CD14-positive monocyte (primary cell): ENCODE results near the gene CHRNB2. TPM values are rescaled to one million over a fixed set of nuclear protein-coding genes. Genes with fewer than 3 reads are reported as not detected.
A peak's percentile ranks its signal among the peaks of the same experiment; 100 is the strongest.

Experiments used
- DNase-seq, 3 donors: peaks; one replicate each; pipeline ENCODE4 v3.0.0-alpha.2; 2011 to 2022
- H2AFZ ChIP-seq: 2 replicates; pipeline ENCODE4 v1.6.0; 2012; ENCODE audit warnings: mild to moderate bottlenecking, low read depth, low read length, inconsistent platforms; ENCODE audit not compliant: insufficient read depth, poor library complexity, severe bottlenecking
- H3K27ac ChIP-seq, 2 donors: 1 replicate in 1 of 2; 2 replicates in 1 of 2; pipeline ENCODE4 v1.5.1; 2012 to 2013; ENCODE audit warnings: low read length in 2 of 2, control low read depth in 1 of 2, inconsistent platforms in 1 of 2, low read depth in 1 of 2, mild to moderate bottlenecking in 1 of 2
- H3K27me3 ChIP-seq, 2 donors: one replicate each; pipeline versions ENCODE4 v1.6.0 to v1.6.1; 2011 to 2013; ENCODE audit warnings: low read length in 2 of 2; ENCODE audit not compliant: control insufficient read depth in 2 of 2, insufficient read depth in 2 of 2
- H3K36me3 ChIP-seq, 2 donors: replicated peaks in 1 of 2; 1 replicate in 1 of 2; 2 replicates in 1 of 2; pipeline versions ENCODE4 v1.5.1 to v1.6.1; 2012 to 2013; ENCODE audit warnings: low read length in 2 of 2, control low read depth in 1 of 2, inconsistent platforms in 1 of 2, mild to moderate bottlenecking in 1 of 2; ENCODE audit not compliant: insufficient read depth in 2 of 2, control insufficient read depth in 1 of 2
- H3K4me1 ChIP-seq, 2 donors: 1 replicate in 1 of 2; 2 replicates in 1 of 2; pipeline versions ENCODE4 v1.5.1 to v1.6.1; 2012 to 2013; ENCODE audit warnings: low read length in 2 of 2, control low read depth in 1 of 2, inconsistent platforms in 1 of 2, mild to moderate bottlenecking in 1 of 2, moderate library complexity in 1 of 2; ENCODE audit not compliant: insufficient read depth in 2 of 2, control insufficient read depth in 1 of 2
- H3K4me2 ChIP-seq: replicated peaks from 2 replicates; pipeline ENCODE3; 2012; ENCODE audit warnings: low read length, moderate library complexity, mild to moderate bottlenecking; ENCODE audit not compliant: poor library complexity, severe bottlenecking; ENCODE audit errors: extremely low read depth
- H3K4me3 ChIP-seq, 3 experiments: fragments of 200-600 bp in 1 of 3; sonication (generic) in 1 of 3; replicated peaks in 1 of 3; 1 replicate in 2 of 3; 2 replicates in 1 of 3; pipeline ENCODE4 v1.5.1; 2011 to 2013; ENCODE audit warnings: low read length in 3 of 3, mild to moderate bottlenecking in 3 of 3, control low read depth in 2 of 3, low read depth in 2 of 3, inconsistent platforms in 1 of 3, moderate library complexity in 1 of 3
- H3K79me2 ChIP-seq: 2 replicates; pipeline ENCODE4 v1.6.0; 2012; ENCODE audit warnings: mild to moderate bottlenecking, control low read depth, inconsistent platforms, low read length, moderate library complexity; ENCODE audit not compliant: insufficient read depth
- H3K9ac ChIP-seq: 2 replicates; pipeline ENCODE4 v1.6.0; 2017; ENCODE audit warnings: low read length, mild to moderate bottlenecking; ENCODE audit not compliant: insufficient read depth, poor library complexity, severe bottlenecking
- H3K9me3 ChIP-seq, 2 donors: replicated peaks in 1 of 2; 1 replicate in 1 of 2; 2 replicates in 1 of 2; pipeline versions ENCODE4 v1.5.1 to v1.6.1; 2012 to 2013; ENCODE audit warnings: low read length in 2 of 2, control low read depth in 1 of 2; ENCODE audit not compliant: control insufficient read depth in 1 of 2, insufficient read depth in 1 of 2
- H4K20me1 ChIP-seq: 2 replicates; pipeline ENCODE4 v1.6.0; 2012; ENCODE audit warnings: mild to moderate bottlenecking, low read length, control low read depth, moderate library complexity; ENCODE audit not compliant: insufficient read depth
- H3K27ac Mint-ChIP-seq, 7 donors: one replicate each; pipeline ENCODE4 v1.8.0; 2020; ENCODE audit warnings: mild to moderate bottlenecking in 7 of 7, mixed read lengths in 7 of 7, moderate library complexity in 6 of 7, inconsistent platforms in 2 of 7
- H3K27me3 Mint-ChIP-seq, 3 donors: one replicate each; pipeline ENCODE4 v1.8.0; 2021 to 2022; ENCODE audit warnings: low read depth in 3 of 3, mild to moderate bottlenecking in 3 of 3, mixed read lengths in 3 of 3, moderate library complexity in 3 of 3, inconsistent platforms in 1 of 3
- H3K36me3 Mint-ChIP-seq, 2 donors: one replicate each; pipeline ENCODE4 v1.8.0; 2020; ENCODE audit warnings: mixed read lengths in 2 of 2, inconsistent platforms in 1 of 2, mild to moderate bottlenecking in 1 of 2
- H3K4me1 Mint-ChIP-seq: one replicate; pipeline ENCODE4 v1.8.0; 2020; ENCODE audit warnings: mild to moderate bottlenecking, mixed read lengths
- H3K4me3 Mint-ChIP-seq, 2 donors: one replicate each; pipeline ENCODE4 v1.8.0; 2020; ENCODE audit warnings: mild to moderate bottlenecking in 2 of 2, mixed read lengths in 2 of 2, moderate library complexity in 1 of 2
- H3K9me3 Mint-ChIP-seq, 7 donors: one replicate each; pipeline ENCODE4 v1.8.0; 2020 to 2022; ENCODE audit warnings: mixed read lengths in 7 of 7, mild to moderate bottlenecking in 6 of 7, moderate library complexity in 6 of 7, inconsistent platforms in 2 of 7
- CTCF ChIP-seq: fragments of 200-600 bp; IDR thresholded peaks from one replicate; pipeline ENCODE4 v1.8.0; 2022; ENCODE audit warnings: antibody characterized with exemption, mild to moderate bottlenecking
- WGBS: methylation state at CpG from one replicate; pipeline ENCODE4 v1.1.5; 2013; ENCODE audit warnings: missing lambda C conversion rate; ENCODE audit not compliant: insufficient coverage; 5-methylcytosine and 5-hydroxymethylcytosine counted together
- intact Hi-C, 2 donors: fragments of 100-400 bp; cut with micrococcal nuclease; formaldehyde crosslinking; loops; one replicate each; pipeline versions ENCODE4 v1.15.0 to v1.15.1; 2023
- polyA plus RNA-seq, 3 donors: library from polyadenylated mRNA; depleted of rRNA in 1 of 3; unstranded in 2 of 3; stranded (reverse) in 1 of 3; fragments of 300-500 nt in 2 of 3; fragments of >200 nt in 1 of 3; fragmentation: Illumina TruSeq in 2 of 3; gene quantifications; 1 replicate in 2 of 3; 2 replicates in 1 of 3; pipeline ENCODE4 v1.2.3, GENCODE V29; 2012 to 2021

CHRNB2 gene
- polyA plus RNA-seq, 3 donors, result 0.05 TPM; not detected in 2

- 22% methylated on average over 3 of the region's 7 CpGs for WGBS
- no peak for DNase-seq
- H3K4me1 ChIP-seq, result peaks cover 26 to 27% of the 10 kb centered on the region in 2 donors
- TF ChIP-seq CTCF, result no peak
- no peaks in the 10 kb centered on the region for H3K27me3 ChIP-seq
- peak overlapping the region; percentile 83 to 93 for H3K4me3 Mint-ChIP-seq
- H3K4me1 Mint-ChIP-seq, result peaks cover 29% of the 10 kb centered on the region
- H3K9me3 Mint-ChIP-seq, result no peaks in the 10 kb centered on the region
- peaks cover 36 to 41% of the 10 kb centered on the region in 2 donors for H3K36me3 ChIP-seq
- H3K9ac ChIP-seq, result peak overlapping the region; percentile 95
- H3K4me2 ChIP-seq, result peak overlapping the region; percentile 100
- peaks cover 0 to 2% (median 0%) of the 10 kb centered on the region in 3 donors for H3K27me3 Mint-ChIP-seq
- peak overlapping the region in 1 of 2 donors; percentile 89 for H3K27ac ChIP-seq
- H3K9me3 ChIP-seq, result no peaks in the 10 kb centered on the region
- peaks cover 51% of the 10 kb centered on the region for H4K20me1 ChIP-seq
- intact Hi-C loops, result loop anchor here (5.0 to 10.0 kb wide), 7 partner anchors 50 to 585 kb away; partner anchors contain the start of genes ADAR (in 1 of the 2), DPM3 (in 1 of the 2), KCNN3 (in 1 of the 2) and PMVK (in 1 of the 2)
- H3K79me2 ChIP-seq, result peaks cover 35% of the 10 kb centered on the region
- peak overlapping the region; percentile 83 for H2AFZ ChIP-seq
- peaks cover 37 to 42% of the 10 kb centered on the region in 2 donors for H3K36me3 Mint-ChIP-seq
- H3K4me3 ChIP-seq, result peak overlapping the region; percentile 50 to 97 (median 81)
- peak overlapping the region; percentile 76 to 93 (median 91) for H3K27ac Mint-ChIP-seq
Measured at GRCh38 chr1:154557248-154557938, 10.2 kb upstream of the CHRNB2 start.

GRCh38 chr1:154557939-154558719 lies 9.4 kb upstream of the CHRNB2 start, which contains the start of gene UBE2Q1:
Gene UBE2Q1, minus strand, starts transcription at chr1:154558662. Its CDS starts 109 bp downstream, at chr1:154558553.
- Mint-ChIP-seq H3K4me3 (peak within 1 kb of the TSS; percentile 86 to 96), H3K27me3 (peaks cover 0 to 2% (median 0%) of the 10 kb centered on the region in 3 donors), H3K9me3 (no peaks in the 10 kb centered on the region), H3K27ac (peak within 1 kb of the TSS; percentile 88 to 99 (median 96)), H3K36me3 (peaks cover 30 to 35% of the 10 kb centered on the region in 2 donors), H3K4me1 (peaks cover 29% of the 10 kb centered on the region)
- intact Hi-C loops, result loop anchor here (2.0 to 10.0 kb wide), 8 partner anchors 49 to 584 kb away; partner anchors contain the start of genes ADAR (in 1 of the 2), DPM3 (in 1 of the 2), KCNN3 (in 1 of the 2) and PMVK (in 1 of the 2)
- Histone ChIP-seq H3K4me1 (peaks cover 26 to 27% of the 10 kb centered on the region in 2 donors), H3K9ac (peak within 1 kb of the TSS; percentile 95), H3K79me2 (peaks cover 35% of the 10 kb centered on the region), H3K9me3 (no peaks in the 10 kb centered on the region), H2AFZ (peak within 1 kb of the TSS; percentile 93), H3K4me3 (peak within 1 kb of the TSS; percentile 64 to 97 (median 81)), H3K36me3 (peaks cover 29 to 34% of the 10 kb centered on the region in 2 donors), H3K4me2 (peak within 1 kb of the TSS; percentile 100), H4K20me1 (peaks cover 45% of the 10 kb centered on the region), H3K27me3 (no peaks in the 10 kb centered on the region), H3K27ac (peak within 1 kb of the TSS; percentile 85 to 92)
- peak; percentile 61 to 78 (median 64) for DNase-seq
- whole genome bisulfite sequencing, result under 1% methylated on average over 47 of the region's 69 CpGs
- TF ChIP-seq CTCF, result no peak
